GM21576 (cell line): ENCODE results near the gene TAF5L.
"Not testable (repeated sequence)": the region's sequence is repeated elsewhere in the genome, so short reads cannot be mapped to it uniquely, and the experiment has no call there.

Experiments
- ATAC-seq: cut with Tn5 transposase; IDR thresholded peaks from one replicate; pipeline ENCODE4 v1.9.1; 2021; ENCODE audit warnings: mild to moderate bottlenecking, moderate library complexity; ENCODE audit not compliant: unreplicated experiment

TAF5L gene

DNA sequence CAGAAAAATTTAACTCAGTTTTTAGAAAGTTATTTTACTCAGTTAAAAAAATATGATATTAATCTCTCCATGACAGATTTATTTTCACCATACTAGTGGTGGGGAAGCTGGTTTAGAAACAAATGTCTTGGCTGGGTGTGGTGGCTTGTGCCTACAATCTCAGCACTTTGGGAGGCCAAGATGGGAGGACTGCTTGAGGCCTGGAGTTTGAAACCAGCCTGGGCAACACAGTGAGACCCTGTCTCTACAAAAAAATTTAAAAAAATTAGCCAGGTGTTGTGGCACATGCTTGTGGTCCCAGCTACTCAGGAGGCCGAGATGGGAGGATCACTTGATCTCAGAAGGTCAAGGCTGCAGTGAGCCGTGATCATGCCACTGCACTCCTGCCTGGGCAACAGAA is 17.3 kb downstream of the TAF5L start:
- ATAC-seq = no peak

DNA sequence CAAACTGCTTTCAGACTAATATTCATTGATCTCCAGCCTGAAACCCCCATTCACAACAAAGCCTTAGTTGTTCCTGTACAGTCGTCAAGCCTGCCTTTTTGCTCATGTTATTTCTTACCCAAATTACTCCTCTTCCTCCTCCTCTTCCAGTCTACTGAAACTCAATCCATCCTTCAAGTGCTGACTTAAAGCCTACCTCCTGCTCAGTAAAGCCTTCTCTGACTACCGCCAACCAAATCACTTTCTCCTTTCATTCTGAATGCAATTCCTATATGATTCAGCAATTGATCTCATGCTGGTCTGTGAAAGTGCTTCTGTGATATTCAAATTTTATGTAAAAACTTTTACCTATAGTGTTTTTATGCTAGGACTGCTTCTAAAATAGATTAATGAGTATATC is 18.6 kb downstream of the TAF5L start:
- ATAC-seq = no peak

DNA sequence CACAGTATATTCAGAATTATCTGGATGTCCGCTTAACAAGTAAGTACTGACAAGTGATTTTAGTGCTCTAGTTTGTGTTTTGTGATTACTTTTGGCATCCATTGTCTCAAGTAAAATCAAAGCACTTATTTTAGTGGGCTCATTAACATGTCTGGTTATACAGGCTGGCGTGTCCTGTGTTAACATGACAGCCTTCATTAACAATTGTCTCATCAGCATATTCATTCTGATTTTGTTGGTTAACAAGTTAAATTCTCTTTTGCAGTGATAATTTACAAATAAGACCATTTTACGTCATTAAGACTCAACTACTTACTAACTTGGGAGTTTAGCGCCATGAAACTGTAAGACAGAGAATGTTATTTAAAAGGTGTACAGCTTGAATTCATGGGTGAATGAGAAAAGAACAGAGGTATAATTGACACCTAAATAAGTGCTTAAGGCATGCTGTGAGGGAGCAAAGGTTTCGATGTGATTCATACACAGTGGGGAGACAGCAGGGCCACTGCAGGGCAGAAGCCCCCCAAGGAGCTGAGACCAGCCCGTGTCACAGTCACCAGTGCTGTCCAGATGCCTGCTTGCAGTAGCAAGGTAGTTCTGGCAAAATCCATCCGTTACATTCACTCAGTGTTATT is 22.4 kb downstream of the TAF5L start:
- ATAC-seq = no peak

DNA sequence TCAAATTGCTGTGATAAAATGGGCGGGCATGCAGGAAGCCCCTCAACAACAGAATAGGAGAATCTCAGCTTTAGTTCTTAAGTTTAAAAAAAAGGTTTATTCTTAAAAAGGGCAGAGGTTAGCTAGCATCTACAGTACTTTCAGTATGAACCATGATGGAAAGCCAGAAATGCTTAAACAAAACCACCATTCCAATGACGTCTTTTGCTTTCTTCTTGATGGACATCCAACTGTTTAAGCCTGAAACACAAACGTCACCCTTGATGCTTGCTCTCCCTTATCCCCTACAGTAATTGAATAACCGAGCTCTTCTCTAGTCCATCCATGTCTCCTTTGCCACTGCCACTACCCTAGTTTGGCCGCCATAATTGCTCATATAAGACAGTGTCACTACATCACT is 25.7 kb downstream of the TAF5L start:
- ATAC-seq = no peak

DNA sequence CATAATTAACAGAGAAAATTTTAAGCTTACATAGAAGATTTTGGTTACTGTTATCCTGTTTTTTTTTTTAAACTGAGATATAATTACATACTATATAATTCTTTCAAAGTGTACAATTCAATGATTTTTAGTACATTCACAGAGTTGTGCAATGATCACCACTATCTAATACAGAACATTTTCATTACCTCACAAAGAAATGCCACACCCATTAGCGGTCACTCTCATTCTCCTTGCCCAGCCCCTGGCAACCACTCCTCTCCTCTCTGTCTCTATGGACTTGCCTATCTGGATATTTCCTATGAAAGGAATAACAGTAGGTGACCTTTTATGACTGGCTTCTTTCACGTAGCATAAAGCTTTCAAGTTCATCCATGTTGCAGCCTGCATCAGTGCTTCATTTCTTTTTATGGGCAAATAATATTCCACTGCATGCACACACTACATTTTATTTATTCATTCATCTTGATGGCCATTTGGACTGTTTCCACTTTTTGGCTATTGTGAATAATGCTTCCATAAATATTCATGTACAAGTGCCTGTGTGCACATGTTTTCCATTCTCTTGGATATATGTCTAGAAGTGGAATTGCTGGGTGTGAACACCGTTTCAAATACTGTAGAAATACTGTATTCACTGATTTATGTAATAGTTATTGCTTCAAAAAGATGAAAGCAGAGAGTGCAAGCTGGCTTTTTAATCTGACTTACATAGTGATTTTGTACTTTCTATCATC is 26.5 kb downstream of the TAF5L start:
- no peak for ATAC-seq

DNA sequence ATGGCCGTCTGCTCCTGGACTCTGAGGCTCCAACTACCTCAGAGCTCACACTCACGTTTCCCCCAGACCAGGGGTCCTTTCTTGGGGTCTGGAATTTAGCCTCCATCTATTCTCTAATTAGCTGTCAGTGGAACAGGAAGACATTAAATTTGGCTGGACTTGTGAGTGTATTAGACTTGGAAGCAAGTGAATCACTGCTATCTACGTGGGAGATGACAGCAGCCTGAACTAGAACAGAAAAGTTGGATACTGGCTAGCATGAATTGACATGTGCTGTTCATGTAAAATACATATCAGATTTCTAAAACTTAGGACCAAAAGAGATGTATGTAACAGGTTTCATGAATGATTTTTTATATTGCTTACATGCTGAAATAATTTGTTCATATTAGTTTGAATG is 28.0 kb downstream of the TAF5L start:
- ATAC-seq = no peak

DNA sequence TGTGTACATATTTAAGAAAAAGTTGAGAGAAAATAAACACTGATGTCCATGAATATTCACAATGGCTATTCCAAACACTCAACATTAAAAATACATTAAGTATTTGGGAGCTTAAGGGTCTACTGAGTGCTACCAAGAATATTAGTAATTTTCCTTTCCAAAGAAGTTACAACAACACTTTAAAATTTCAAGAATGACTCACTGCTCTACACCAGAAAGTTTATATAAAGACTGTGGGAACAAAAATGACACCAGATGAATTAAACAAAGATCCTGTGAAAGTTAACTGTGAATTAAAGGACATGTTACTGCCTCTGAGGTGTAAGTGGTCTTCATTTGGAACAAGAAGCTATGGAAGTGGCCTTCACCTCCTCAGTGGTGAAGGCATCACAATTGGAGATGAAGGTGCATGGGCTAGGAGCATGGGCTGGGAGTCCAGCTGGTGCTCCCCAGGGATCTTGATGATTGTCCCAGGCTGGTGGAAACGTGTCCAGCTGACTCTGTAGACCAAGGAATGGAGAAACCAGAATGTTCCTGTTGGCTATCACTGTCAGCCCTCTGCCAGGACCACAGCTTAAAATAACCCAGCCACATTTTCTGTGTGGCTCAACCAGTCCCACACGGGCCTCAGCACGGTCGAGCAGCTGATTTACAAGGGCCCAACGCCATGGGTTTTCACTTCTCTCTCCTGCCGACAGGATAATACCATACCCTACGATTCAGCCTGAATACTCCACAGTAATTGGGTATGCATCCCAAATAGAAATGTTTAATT is 28.8 kb downstream of the TAF5L start:
- ATAC-seq = no peak

DNA sequence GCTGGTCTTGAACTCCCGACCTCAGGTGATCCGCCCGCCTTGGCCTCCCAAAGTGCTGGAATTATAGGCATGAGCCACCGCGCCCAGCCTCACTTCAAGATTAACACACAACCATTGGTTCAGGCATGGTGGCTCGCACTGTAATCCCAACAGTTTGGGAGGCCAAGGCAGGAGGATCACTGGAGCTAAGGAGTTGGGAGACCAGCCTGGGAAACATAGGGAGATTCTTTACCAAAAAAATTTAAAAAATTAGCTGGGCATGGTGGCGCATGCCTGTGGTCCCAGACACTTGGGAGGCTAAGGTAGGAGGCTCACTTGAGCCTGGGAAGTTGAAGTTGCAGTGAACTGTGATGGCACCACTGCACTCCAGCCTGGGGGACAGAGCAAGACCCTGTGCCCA is 30.0 kb downstream of the TAF5L start:
- ATAC-seq = not testable (repeated sequence)

DNA sequence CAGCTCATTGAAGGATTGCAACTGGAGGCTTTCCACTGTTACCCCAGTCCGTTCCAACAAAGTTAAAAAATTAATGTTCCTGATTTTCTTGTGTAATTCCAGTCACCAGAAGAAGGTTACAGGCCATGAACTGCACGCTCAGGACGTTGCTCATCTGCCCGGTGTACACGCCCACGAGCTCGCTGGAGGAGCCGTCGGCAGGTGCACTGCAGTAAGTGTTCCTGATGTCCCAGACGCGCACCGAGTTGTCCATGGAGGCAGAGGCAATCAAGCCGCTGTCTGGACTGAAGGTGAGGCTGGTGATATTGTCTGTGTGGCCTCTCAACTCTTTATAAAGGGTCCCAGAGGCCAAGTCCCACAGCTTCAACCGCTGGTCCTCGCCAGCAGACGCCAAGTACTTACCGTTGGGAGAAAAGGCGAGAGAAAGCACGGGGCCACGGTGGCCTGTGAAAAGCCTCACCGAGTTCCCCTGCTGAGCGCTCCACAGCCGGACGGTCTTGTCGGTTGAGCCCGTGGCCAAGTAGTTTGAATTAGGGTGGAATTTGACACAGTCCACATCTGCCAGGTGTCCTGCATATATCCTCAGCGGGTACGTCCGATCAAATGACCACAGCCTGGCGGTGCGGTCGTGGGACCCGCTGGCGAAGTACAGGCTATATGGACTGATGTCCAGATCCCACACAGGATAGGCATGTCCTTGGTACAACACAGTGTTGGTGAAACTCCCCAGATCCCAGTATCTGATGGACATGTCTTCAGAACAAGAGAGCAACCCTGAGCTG is 31.5 kb downstream of the TAF5L start:
- no peak for ATAC-seq

DNA sequence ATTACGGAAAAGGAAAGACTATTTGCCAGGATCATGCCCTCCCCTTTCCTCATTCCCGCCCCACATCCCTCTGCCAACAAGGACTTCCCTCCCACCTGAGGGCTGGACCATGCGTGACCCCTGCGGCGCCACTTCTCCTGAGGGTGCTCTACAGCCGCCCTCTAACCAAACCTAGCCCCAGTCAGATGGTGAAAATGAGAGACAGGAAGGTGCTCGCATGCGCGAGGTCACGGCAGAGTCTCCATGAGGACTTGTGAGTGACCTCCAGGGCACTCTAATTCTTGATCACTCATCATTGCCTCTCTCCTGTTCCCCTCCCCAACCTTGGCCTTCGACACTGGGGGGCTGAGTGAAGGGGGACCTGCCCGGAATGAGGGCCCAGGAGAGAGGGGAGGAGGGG is 32.1 kb downstream of the TAF5L start:
- no peak for ATAC-seq

DNA sequence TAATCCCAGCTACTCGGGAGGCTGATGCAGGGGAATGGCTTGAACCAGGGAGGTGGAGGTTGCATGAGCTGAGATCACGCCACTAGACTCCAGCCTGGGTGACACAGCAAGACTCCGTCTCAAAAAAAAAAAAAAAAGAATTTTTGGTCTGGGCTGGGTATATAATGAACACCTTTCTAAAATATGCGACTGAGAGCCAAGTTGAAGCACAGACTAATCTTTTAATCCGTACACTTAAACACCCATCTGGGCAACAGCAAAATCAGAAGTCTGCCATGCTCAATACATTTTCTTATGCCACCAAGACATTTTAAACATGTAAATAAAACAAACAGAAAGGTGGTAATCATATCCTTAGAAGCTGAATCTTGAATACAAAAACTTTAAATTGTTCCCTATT is 35.8 kb downstream of the TAF5L start:
- ATAC-seq = no peak

DNA sequence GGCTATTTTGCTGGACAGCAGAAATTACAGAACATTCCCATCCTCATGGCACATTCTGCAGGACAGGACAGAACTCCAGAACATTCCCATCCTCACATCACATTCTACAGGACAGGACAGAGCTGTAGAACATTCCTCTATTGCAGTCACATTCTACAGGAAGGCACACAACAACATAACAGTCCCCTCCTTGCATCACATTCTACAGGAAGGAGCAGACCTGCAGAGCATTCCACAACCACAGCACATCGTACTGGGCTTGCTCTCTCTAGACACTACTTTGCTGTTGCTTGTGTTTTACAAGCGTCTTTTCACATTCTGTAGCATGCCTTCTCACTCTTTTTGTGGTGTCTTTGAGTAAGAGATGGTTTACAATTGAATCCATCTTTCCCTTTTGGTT is 40.6 kb downstream of the TAF5L start:
- no peak for ATAC-seq

DNA sequence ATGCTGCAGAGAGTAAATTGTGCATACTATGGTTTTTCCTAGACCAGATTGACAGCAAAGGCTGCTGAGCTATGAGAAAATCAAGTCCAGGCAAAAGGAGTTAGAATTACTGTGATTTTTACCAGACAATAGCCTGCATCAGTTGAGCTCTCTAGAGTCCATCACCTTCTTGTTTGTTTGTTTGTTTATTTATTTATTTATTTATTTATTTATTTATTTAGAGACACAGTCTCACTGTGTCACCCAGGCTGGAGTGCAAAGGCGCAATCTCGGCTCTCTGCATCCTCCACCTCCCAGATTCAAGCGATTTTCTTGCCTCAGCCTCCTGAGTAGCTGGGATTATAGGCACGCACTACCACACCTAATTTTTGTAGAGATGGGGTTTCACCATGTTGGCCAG is 43.2 kb downstream of the TAF5L start:
- ATAC-seq = no peak

DNA sequence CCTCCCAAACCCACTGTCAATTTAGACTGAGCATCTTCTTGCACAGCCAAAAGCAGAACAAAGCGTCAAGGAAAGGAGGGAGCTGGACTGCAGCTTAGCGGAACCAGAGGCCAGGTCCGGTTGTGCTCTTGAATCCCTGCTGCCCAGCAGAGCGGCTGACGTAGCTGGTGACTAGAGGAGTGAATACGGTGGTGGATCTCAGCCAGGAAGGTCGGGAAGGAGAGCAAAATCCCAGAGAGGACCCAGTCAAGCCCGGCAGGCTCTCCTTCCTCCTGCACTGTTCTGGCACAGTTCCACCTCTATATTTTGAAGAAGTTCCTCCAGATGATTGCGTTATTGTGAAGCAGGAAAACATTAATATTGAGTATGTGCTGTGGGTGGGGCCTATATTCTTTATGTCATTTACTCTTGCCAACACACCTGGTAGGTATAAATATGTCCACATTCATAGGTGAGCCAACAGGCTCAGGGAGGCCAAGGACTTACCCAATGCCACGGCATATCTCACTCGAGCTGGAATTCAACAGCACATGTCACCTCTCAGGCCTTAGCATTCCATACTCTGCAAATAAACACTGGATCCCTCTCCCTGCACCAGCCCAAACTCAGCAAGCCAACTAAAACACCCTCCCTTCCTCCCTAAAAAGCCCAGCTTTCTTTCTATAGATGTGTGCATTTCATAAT is 43.8 kb downstream of the TAF5L start:
- no peak for ATAC-seq

DNA sequence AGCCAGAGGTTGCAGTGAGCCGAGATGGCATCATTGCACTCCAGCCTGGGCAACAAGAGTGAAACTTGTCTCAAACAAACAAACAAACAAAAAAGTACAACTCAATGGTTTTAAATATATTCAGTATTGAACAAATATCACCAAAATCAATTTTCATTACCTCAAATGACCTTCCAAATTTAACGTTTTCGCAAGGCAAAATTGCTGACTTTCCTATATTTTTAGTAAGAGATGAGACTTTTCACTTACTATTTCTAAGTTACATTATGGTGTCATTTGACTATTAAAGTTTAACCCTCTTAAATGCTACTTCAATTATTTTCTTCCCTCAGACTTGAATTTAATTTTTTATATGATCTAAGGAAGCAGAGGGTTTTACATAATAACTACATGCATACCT is 44.4 kb downstream of the TAF5L start:
- no peak for ATAC-seq

DNA sequence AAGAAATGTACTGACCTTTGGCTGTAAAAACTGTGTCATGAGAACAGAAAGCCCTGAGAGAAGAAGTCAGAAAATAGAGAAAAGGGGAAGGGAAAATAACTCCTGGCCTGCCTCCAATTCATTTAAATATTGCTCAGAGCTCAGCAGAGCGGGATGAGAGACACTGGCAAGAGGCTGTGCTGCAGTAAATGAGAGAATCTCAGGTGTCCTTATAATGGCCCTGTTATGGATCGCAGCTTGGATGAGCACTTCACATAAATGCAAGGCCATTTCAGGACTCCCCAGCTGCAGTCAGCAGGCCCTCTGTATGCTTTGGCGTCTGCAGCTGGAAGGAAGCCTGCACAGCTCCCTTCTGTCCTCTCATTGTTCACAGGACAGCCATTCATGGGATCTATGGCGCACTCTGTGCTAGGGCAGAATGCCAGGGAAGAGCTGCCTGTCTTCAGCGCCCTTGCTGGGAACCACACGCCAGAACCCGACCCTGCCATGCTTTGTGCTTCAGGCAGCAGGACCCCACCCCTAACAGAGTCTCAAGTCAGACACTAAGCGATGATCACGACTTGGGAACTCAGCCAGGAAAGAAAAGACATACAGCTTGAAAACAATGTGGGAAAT is 46.8 kb downstream of the TAF5L start:
- ATAC-seq = peak; percentile 93

DNA sequence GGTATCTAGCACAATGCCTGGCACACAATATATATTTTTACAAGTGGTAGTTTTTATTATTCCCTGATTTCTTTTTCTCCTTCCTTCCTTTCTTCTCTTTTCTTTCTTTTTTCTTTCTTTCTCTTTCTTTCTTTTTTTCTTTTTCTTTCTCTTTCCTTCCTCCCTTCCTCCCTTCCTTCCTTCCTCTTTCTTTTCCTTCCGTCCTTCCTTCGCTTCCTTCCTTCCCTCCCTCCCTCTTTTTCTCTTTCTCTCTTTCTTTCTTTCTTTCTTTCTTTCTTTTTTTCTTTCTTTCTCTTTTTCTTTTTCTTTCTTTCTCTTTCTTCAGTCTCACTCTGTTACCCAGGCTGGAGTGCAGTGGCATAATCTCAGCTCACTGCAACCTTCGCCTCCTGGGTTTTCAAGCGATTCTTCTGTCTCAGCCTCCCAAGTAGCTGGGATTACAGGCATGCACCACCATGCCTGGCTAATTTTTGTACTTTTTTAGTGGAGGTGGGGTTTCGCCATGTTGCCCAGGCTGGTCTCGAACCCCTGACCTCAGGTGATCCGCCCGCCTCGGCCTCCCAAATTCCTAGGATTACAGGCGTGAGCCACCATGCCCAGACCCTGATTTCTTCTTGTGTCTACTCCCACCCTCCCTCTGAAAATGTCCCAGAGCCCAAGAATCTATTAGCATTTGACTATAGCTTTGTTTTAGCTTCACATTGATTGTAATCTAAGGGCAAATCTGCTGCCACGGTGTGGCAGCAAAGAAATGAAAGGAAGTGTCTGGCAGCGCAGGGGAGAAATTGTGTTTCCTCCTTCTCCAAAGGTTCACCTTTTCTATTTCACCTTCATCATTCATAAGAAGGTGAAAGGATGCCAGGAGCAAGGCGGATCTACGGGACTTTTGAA is 47.5 kb downstream of the TAF5L start:
- ATAC-seq = peak; percentile 30

DNA sequence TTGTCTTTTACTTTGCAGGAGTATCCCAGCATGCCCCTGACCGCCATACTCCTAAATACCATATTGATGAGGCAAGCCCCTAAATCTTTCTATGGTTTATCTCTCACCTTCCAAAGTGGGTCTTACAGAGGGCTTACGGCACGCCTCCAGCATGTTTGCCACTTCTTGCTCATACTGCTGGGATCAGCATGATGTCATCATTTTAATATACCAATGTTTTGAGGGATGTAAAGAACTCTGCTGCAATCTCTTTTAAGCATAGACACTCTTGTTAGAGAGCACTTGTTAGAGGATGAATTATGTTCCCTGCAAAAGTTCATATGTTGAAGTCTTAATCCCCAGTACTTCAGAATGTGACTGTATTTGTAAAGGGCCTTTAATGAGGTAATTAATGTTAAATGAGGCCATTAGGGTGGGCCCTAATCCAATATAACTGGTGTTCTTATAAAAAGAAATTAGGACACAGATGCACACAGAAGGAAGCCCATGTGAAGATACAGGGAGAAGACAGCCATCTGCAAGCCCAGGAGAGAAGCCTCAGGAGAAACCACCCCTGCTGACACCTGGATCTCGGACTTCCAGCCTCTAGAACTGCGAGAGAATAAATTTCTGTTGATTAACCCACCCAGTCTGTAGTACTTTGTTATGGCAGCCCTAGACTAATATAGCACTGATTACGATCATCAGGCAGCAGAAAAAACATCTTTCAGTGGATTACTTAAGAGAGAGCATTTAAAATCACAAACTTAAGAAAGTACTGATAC is 51.1 kb downstream of the TAF5L start:
- no peak for ATAC-seq

DNA sequence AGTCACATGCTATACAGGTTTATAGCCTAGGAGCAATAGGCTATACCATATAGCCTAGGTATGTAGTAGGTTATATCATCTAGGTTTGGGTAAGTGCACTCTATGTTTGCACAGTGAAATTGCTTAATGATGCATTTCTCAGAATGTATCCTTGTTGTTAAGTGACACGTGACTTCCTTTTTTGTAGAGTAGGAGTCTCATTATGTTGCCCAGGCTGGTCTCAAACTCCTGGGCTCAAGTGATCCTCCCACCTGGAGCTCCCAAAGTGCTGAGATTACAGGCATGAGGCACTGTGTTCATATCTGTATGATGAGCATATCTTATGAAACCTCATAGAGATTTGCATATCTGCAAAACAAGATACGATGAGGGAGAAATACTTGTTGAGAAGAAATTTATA is 53.6 kb downstream of the TAF5L start:
- no peak for ATAC-seq
